Measurements from ENCODE around the gene NDOR1.

The NDOR1 gene

DNA sequence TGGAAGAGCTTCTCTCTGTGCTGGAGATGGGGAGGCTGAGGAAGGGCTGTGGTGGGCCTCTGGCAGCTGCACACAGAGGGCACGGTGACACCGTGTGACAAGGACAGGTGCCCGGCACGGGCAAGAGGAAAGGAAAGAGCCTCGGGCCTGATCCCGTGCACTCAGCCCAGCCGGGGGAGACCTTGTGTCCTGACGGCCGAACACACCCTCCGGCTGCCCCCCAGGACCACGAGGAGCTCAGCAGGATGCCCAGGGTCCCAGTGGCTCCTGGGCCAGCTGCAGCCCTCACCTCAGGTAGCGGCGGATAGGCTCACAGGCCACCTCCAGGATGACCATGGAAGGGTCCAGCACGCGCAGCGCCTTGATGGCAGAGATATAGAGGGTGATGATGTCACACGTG lies 22.7 kb upstream of the NDOR1 start:
- peaks cover 0 to 94% (median 38%) of the 10 kb centered on the region in 11 experiments; a peak in 17 of 22 replicates for H4K20me1 ChIP-seq
- peaks cover 22 to 43% (median 34%) of the 10 kb centered on the region in 10 experiments for H3K4me1 ChIP-seq
- TF ChIP-seq Cebpa-rat (IDR thresholded peaks at IDR 0.05): no peak
- H3K27me3 ChIP-seq: no peaks in the 10 kb centered on the region
- no peaks in the 10 kb centered on the region for H3K9me3 ChIP-seq (replicated peaks in 1 of 11)
- H3K9ac ChIP-seq: no peak overlapping the region; a peak in 2 of 22 replicates
- peaks cover 78 to 98% (median 89%) of the 10 kb centered on the region in 11 experiments for H3K36me3 ChIP-seq
- H3K4me2 ChIP-seq: no peak overlapping the region
- H3K4me3 ChIP-seq: no peak overlapping the region
- no peak overlapping the region for H3K27ac ChIP-seq

DNA sequence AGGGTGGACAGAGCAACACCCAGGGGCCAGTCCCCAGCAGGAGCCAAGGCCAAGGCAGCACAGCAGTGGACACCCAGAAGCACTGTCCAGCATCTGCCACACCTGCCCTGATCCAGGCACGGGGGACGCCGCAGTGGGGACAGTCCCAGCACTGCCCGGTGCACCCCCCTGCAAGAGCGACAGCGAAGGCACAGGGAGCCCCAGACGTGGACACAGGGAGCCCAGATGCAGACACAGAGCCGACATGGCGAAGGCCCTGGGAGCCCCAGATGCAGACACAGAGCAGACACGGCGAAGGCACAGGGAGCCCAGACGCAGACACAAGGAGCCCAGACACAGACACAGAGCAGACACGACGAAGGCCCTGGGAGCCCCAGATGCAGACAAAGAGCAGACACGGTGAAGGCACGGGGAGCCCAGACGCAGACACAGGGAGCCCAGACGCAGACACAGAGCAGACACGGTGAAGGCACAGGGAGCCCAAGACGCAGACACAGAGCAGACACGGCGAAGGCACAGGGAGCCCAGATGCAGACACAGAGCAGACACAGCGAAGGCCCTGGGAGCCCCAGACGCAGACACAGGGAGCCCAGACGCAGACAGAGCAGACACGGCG lies 21.4 kb upstream of the NDOR1 start:
- Histone ChIP-seq H3K4me1 (peaks cover 20 to 31% (median 25%) of the 10 kb centered on the region in 10 experiments), H3K4me2 (no peak overlapping the region), H3K27ac (no peak overlapping the region), H3K9me3 (replicated peaks in 1 of 11) (no peaks in the 10 kb centered on the region), H4K20me1 (peaks cover 0 to 91% (median 45%) of the 10 kb centered on the region in 11 experiments; a peak in 20 of 22 replicates), H3K9ac (no peak overlapping the region), H3K4me3 (no peak overlapping the region), H3K27me3 (no peaks in the 10 kb centered on the region), H3K36me3 (peaks cover 68 to 86% (median 82%) of the 10 kb centered on the region in 11 experiments)
- no peak for TF ChIP-seq Cebpa-rat (IDR thresholded peaks at IDR 0.05)

DNA sequence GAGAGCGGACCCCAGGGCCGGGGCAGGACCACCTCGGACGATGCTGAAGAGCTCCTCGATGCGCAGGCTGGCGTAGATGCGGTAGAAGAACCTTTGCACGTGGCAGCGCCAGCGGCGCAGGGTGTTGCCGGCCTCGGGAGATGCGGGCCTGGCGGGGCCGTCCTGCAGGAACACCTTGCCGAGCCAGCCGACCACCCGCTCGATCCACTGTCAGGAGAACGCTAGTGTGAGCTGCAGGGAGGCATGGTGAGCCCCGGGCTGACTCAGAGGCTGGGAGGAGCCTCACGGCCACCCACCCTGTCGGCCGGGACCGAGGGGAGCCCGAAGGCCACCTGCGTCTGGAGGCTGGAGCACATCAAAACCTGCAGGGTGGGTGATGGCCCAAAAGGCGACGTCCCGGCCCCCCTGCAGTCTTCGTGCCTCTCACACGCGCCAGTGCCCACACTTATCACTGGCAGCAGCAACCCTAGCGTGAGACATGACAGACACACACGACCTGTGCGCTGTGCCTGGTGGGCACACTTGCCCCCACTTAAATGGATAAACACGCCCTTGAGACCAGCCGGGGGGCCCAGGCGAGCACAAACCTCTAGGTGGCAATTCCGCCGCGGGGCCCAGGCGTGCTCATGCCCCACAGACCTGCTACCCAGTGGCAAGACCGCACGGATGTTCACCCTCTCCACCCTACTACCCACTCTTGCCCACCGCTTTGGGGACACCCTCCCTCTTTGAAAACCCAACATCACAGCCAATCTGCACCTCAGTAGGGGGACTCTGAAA lies 20.4 kb upstream of the NDOR1 start:
- Histone ChIP-seq H3K9me3 (replicated peaks in 1 of 11) (no peaks in the 10 kb centered on the region), H3K9ac (peak overlapping the region in 4 of 11 experiments; percentile 10 to 29 (median 16); a peak in 2 of 22 replicates), H3K4me2 (0 out of 22 replicates have a peak overlapping the region, but pooled peaks of 1 of the 11 experiments have one; percentile 100), H3K27me3 (no peaks in the 10 kb centered on the region), H3K4me1 (peaks cover 29 to 36% (median 31%) of the 10 kb centered on the region in 10 experiments), H4K20me1 (peaks cover 10 to 91% (median 54%) of the 10 kb centered on the region in 11 experiments; a peak in 21 of 22 replicates), H3K4me3 (no peak overlapping the region), H3K36me3 (peaks cover 66 to 81% (median 77%) of the 10 kb centered on the region in 11 experiments), H3K27ac (no peak overlapping the region)
- TF ChIP-seq Cebpa-rat (IDR thresholded peaks at IDR 0.05): no peak

DNA sequence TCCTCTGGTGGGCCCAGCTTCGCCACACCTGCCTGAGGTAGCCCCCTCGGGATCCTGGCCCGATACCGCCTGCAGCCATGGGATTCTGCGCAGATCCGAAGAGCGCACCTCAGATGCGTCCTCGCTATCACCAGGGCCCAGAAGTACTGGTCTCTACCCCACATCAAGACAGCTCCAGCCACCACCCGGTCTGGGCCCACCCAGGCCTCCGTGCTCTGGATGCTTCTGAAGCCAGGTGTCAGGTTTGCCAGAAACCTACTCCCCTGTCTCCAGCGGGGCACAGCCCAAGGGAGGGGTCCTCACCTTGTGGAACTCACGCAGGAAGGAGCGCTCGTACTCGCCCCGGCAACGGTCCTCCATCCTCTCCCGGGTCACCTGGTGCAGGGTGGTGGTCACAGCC lies 19.6 kb upstream of the NDOR1 start:
- H4K20me1 ChIP-seq: peaks cover 11 to 91% (median 63%) of the 10 kb centered on the region in 11 experiments; a peak in 21 of 22 replicates
- TF ChIP-seq Cebpa-rat (IDR thresholded peaks at IDR 0.05): no peak
- peak overlapping the region; percentile 93 to 100 (median 99); a peak in 21 of 22 replicates for H3K4me2 ChIP-seq
- H3K27me3 ChIP-seq: no peaks in the 10 kb centered on the region
- H3K27ac ChIP-seq: no peak overlapping the region
- H3K36me3 ChIP-seq: peaks cover 64 to 81% (median 77%) of the 10 kb centered on the region in 11 experiments
- H3K4me1 ChIP-seq: peaks cover 38 to 45% (median 39%) of the 10 kb centered on the region in 10 experiments
- peak overlapping the region in 9 of 11 experiments; percentile 6 to 95 (median 29); a peak in 9 of 22 replicates for H3K9ac ChIP-seq
- H3K9me3 ChIP-seq (replicated peaks in 1 of 11): no peaks in the 10 kb centered on the region
- H3K4me3 ChIP-seq: peak overlapping the region in 2 of 10 experiments; percentile 84 to 94; a peak in 1 of 20 replicates

DNA sequence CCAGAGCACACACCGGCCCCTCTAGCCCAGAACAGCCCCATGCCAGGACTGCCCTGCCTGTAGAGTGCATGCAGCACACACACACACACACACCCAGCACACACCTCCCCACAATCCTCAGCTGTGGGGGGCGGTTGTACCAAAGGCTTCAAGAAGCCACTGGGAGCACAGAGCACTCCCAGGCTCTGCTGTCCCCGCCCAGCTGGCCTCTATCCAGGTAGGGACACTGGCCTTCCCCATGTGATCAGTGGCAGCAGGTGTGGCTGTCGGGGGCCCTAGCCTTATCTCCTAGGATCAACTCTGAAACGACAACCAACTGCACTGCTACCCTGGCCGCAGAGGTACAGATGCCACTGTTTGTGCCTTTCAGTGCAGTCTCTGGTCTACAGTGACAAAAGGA lies 19.1 kb upstream of the NDOR1 start:
- Histone ChIP-seq H3K4me3 (peak overlapping the region in 8 of 10 experiments; percentile 83 to 99 (median 96); a peak in 10 of 20 replicates), H3K36me3 (peaks cover 63 to 81% (median 77%) of the 10 kb centered on the region in 11 experiments), H3K4me1 (peaks cover 42 to 49% (median 44%) of the 10 kb centered on the region in 10 experiments), H3K4me2 (peak overlapping the region; percentile 93 to 100 (median 99)), H3K27me3 (no peaks in the 10 kb centered on the region), H3K9ac (peak overlapping the region in 10 of 11 experiments; percentile 6 to 95 (median 92); a peak in 16 of 22 replicates), H3K27ac (no peak overlapping the region), H4K20me1 (peaks cover 12 to 91% (median 68%) of the 10 kb centered on the region in 11 experiments; a peak in 21 of 22 replicates), H3K9me3 (replicated peaks in 1 of 11) (no peaks in the 10 kb centered on the region)
- TF ChIP-seq Cebpa-rat (IDR thresholded peaks at IDR 0.05): no peak

DNA sequence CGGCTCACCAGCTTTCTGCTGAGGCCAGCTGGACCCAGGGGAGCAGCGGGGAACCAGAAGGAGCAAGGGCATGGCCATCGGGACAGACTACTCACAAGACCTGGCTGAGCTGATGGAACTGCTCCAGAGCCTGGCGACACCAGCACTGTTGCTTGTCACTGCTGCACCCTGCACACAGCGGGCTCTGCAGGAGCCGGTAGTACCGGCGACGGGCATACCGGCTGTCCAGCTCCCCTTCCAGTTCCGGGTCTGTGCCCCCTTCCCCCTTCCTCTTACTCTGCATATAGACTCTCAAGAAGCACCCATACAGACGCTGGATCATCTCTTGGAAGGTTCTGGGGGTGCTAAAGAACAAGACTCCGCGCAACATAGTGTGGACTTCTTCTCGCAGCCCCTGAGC lies 18.1 kb upstream of the NDOR1 start:
- no peak for TF ChIP-seq Cebpa-rat (IDR thresholded peaks at IDR 0.05)
- Histone ChIP-seq H3K36me3 (peaks cover 54 to 81% (median 75%) of the 10 kb centered on the region in 11 experiments), H3K9ac (peak overlapping the region; percentile 86 to 95 (median 93)), H3K4me2 (peak overlapping the region; percentile 93 to 100 (median 99)), H3K4me3 (peak overlapping the region; percentile 83 to 99 (median 98)), H3K27ac (peak overlapping the region in 4 of 11 experiments; percentile 86 to 94 (median 92); a peak in 7 of 22 replicates), H4K20me1 (peaks cover 12 to 93% (median 72%) of the 10 kb centered on the region in 11 experiments; a peak in 21 of 22 replicates), H3K27me3 (no peaks in the 10 kb centered on the region), H3K9me3 (replicated peaks in 1 of 11) (no peaks in the 10 kb centered on the region), H3K4me1 (peaks cover 47 to 59% (median 53%) of the 10 kb centered on the region in 10 experiments)

DNA sequence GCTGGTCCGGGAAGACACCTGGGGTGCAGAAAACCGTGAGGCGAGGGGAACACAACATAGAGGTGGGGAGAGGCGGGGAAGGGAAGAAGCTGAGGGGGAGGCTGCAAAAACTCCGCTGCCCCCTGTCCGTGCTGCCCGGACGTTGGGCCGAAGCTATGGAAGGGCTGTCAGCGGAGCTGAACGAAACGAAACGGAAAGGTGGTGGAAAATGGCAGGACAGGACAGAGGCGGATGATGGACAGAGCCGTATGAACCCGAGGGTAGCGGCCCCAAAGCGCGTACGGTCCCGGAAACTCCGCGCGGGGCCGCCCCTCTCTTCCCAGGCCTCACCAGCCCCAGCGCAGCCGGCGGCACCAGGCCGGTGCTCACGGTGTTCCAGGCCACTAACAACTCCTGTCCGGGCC lies 17.4 kb upstream of the NDOR1 start:
- peaks cover 48 to 66% (median 59%) of the 10 kb centered on the region in 10 experiments for H3K4me1 ChIP-seq
- H3K9me3 ChIP-seq (replicated peaks in 1 of 11): no peaks in the 10 kb centered on the region
- H3K9ac ChIP-seq: peak overlapping the region; percentile 86 to 95 (median 93)
- H3K27me3 ChIP-seq: no peaks in the 10 kb centered on the region
- peak overlapping the region; percentile 93 to 100 (median 99) for H3K4me2 ChIP-seq
- no peak for TF ChIP-seq Cebpa-rat (IDR thresholded peaks at IDR 0.05)
- peak overlapping the region; percentile 82 to 94 (median 89) for H3K27ac ChIP-seq
- peak overlapping the region; percentile 83 to 99 (median 98) for H3K4me3 ChIP-seq
- peaks cover 47 to 81% (median 68%) of the 10 kb centered on the region in 11 experiments for H3K36me3 ChIP-seq
- peaks cover 12 to 93% (median 79%) of the 10 kb centered on the region in 11 experiments; a peak in 21 of 22 replicates for H4K20me1 ChIP-seq

DNA sequence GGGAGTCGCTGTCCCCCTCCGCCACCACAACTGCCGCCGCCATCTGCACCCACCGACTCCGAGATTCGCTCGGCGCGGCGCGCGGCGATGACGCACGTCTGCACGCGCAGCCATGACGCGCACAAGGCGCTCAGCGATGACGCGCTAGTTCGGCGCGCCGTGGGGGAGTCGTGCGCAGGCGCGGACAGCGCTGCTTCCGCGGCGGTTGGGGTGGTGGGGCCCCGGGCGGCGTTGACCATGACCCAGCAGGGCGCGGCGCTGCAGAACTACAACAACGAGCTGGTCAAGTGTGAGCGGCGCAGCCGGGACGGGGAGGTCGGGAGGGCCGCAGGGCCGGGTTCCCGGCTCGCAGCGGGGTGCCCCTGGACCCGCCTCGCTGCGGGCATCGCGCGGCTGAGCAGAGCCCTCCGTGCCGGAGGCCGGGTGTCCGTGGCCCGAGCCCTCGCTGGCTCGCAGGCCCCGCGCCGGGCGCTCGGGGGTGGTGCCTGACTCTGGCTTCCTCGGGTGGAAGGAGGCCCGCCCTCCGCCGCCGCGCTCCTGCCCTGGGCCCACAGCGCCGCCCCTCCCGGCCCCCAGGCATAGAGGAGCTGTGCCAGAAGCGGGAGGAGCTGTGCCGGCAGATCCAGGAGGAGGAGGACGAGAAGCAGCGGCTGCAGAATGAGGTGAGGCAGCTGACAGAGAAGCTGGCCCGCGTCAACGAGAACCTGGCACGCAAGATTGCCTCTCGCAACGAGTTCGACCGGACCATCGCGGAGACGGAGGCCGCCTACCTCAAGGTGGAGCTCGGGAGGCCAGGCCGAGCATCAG lies 16.8 kb upstream of the NDOR1 start, which contains the start of the genes ANAPC2 and SSNA1:
Gene ANAPC2, minus strand, starts transcription at position 71 of the 807 bp plus-strand sequence. Its CDS starts 28 bp downstream, at position 43.
Gene SSNA1, plus strand, starts transcription at position 187 of the 807 bp plus-strand sequence. Its CDS starts 51 bp downstream, at position 238.
- Histone ChIP-seq H3K9ac (peak within 1 kb of the TSS; percentile 86 to 95 (median 93)), H3K36me3 (peaks cover 41 to 80% (median 62%) of the 10 kb centered on the region in 11 experiments), H3K27me3 (no peaks in the 10 kb centered on the region), H3K4me2 (peak within 1 kb of the TSS; percentile 93 to 100 (median 100)), H3K4me3 (peak within 1 kb of the TSS; percentile 83 to 99 (median 98)), H3K9me3 (replicated peaks in 1 of 11) (no peaks in the 10 kb centered on the region), H3K4me1 (peaks cover 48 to 70% (median 60%) of the 10 kb centered on the region in 10 experiments), H3K27ac (peak within 1 kb of the TSS; percentile 82 to 94 (median 89)), H4K20me1 (peaks cover 12 to 96% (median 83%) of the 10 kb centered on the region in 11 experiments; a peak in 21 of 22 replicates)
- no peak for TF ChIP-seq Cebpa-rat (IDR thresholded peaks at IDR 0.05)
